ENCODE measurements around the gene FUT4. TPM values are rescaled to one million over a fixed set of nuclear protein-coding genes. Genes with fewer than 3 reads are reported as not detected.
"Not testable (repeated sequence)": the region's sequence is repeated elsewhere in the genome, so short reads cannot be mapped to it uniquely, and the experiment has no call there.

The FUT4 gene
- polyA plus RNA-seq (2014; cell fraction: cytosol; rRNA removed), result 1.3 TPM in 2 replicates
- 0.76 and 1.5 TPM in 2 replicates for polyA plus RNA-seq (2014; cell fraction: nucleus; rRNA removed)

GRCh38 chr11:94543695-94544645 lies at the start of gene FUT4:
FUT4 (plus strand) TSS chr11:94543921; CDS start chr11:94544134, 213 bp downstream.
- DNase-seq (ENCODE audit: low spot score), result peak; percentile 82

- no peak for DNase-seq (ENCODE audit: low spot score)
These were observed 49.5 kb upstream of the FUT4 start for GRCh38 chr11:94494126-94494680.

GRCh38 chr11:94500181-94500580 lies 43.5 kb upstream of the FUT4 start:
- DNase-seq (ENCODE audit: low spot score), result no peak

- DNase-seq (ENCODE audit: low spot score), result no peak
These were observed 42.2 kb upstream of the FUT4 start for GRCh38 chr11:94501522-94501921.

DNA sequence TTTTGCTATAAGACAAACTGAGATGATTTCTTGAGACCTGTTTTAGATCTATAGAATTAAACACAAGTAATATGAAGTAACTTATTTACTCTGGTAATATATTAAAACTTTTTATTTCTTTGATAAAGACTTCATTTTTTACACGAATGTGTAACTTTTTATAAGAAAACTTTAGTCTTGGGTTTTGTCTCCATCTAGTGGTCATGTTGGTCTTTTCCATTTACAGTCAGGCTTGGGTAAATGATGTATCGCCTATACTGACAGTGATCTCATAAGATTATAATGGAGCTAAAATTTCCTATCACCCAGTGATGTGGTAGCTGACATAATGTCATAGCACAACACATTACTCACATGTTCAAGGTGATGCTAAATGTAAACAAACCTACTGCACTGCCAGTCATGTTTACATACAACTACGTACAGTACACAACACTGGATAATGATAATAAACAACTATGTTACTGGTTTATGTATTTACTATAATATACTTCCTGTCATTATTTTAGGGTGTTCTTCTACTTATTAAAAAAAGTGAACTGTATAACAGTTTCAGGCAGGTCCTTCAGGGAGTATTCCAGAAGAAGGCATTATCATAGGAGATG lies 38.9 kb upstream of the FUT4 start:
- peak; percentile 60 for DNase-seq (ENCODE audit: low spot score)

DNA sequence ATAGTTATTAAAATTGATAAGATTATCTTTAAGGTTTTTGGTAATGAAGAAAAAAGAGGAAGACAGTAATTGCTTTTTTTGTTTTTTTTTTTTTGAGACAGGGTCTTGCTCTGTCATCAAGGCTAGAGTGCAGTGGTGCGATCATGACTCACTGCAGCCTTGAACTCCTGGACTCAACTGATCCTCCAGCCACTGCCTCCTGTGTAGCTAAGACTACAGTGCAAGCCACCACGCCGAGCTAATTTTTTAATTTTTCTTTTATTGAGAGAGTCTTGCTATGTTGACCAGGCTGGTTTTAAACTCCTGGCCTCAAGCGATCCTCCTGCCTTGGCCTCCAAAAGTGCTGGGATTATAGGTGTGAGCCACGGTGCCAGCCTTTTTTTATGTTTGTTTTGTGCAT lies 37.2 kb upstream of the FUT4 start:
- not testable (repeated sequence) for DNase-seq (ENCODE audit: low spot score)

GRCh38 chr11:94507485-94507884 lies 36.2 kb upstream of the FUT4 start:
- no peak for DNase-seq (ENCODE audit: low spot score)

GRCh38 chr11:94511932-94512781 lies 31.6 kb upstream of the FUT4 start, which contains the start of gene C11orf97:
C11orf97 (plus strand) TSS chr11:94512461; CDS start chr11:94512529, 68 bp downstream.
- DNase-seq (ENCODE audit: low spot score), result peak; percentile 69

GRCh38 chr11:94513091-94513490 lies 30.6 kb upstream of the FUT4 start:
- DNase-seq (ENCODE audit: low spot score), result no peak

DNA sequence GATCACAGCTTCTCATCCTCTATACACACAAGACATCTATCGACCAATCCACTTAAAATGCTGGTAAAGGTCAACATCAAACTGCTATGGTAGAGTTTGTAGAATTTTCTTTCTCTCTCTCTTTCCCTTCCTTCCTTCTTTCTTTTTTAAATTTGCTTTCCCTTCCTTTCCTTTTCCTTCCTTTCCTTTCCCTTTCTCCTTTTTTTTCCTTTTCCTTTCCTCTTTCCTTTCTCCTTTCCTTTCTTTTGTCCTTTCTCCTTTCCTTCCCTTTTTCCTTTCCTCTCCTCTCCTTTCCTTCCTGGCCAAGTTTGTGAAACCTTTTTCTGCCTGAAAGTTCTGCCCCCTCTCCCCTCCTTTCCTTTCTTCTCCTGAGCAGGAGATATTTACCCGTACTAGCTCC lies 28.3 kb upstream of the FUT4 start:
- DNase-seq (ENCODE audit: low spot score), result no peak

GRCh38 chr11:94516725-94517124 lies 27.0 kb upstream of the FUT4 start:
- DNase-seq (ENCODE audit: low spot score), result no peak

DNA sequence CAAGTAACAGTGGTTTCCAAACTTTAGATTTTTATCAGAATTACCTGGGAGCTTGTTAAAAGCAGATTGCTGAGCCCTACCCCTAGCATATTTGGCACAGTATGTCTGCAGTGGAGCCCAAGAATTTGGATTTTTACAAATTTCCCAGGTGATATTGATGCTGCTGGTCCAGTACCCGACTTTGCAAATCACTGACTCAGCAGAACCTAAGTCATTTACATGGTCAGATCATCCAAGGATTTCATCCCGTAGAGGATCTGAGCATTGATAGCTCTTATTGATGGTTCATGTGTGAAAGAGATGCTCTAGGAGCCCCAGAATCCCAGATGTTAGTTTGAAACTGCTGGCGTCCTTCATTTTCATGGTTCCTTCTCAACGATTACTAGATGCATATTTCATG lies 25.4 kb upstream of the FUT4 start:
- no peak for DNase-seq (ENCODE audit: low spot score)

DNA sequence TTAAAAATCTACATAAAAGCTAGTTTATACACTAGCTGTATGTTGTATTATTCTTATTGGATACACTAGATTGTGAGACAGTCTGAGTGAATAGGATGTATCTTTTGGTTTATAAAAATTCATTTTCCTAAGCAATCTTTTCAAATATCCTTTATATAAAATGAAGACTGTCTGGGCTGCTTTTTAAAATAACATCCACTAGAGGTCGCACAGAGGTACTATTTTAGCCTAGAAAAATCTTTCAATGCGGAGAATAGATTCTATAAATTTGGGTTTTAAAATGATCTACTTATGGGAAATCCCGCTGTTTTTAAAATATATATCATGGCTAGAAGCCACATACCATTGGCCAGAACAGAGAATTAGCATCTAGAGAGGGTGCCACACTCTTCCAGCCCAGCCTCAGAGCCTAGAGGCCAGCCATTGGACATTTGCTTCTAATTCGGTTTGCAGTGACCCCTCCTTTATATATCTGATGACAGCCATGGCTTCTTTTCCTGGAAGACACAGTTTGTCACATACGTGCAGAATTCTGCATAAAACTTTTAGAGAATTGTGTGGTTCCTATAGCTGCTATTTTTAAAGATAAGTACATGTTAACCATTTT lies 24.1 kb upstream of the FUT4 start:
- peak; percentile 31 for DNase-seq (ENCODE audit: low spot score)

DNA sequence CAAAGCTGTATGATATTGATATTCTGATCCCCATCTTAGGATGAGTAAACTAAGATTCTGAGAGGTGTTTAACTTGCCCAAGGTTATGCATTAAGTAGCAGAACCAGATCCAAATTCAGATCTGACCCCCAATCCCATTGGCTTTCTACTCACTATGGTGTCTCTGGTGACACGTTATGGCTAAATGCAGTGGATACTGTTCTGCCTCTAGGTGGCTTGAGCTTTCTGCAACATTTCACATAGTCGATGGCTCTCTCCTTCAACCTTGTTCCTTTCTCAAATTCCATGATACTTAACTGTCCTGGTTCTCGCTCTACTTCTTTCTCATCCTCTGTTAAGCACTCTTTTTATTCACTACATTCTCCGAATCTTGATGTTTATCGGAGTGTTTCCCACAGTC lies 22.0 kb upstream of the FUT4 start:
- DNase-seq (ENCODE audit: low spot score), result peak; percentile 30

DNA sequence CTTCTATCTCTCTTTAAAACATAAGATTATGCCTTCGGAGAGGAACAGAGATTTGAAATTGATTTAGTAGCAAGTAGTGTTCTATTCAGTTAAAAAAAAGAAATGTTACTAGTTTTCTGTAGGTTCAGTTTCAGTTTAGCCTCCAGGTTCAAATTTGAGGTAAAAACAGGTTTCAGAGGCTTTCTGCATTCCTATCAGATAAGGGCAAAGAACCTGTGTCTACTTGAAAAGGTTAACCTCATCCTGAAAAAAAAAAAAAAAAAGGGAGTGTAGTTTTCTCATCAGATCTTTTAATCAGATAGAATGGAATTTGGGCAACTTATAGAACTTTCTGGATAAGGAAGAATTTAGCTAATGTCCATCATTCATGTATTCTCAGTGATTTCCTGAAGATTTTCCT lies 19.4 kb upstream of the FUT4 start:
- no peak for DNase-seq (ENCODE audit: low spot score)

DNA sequence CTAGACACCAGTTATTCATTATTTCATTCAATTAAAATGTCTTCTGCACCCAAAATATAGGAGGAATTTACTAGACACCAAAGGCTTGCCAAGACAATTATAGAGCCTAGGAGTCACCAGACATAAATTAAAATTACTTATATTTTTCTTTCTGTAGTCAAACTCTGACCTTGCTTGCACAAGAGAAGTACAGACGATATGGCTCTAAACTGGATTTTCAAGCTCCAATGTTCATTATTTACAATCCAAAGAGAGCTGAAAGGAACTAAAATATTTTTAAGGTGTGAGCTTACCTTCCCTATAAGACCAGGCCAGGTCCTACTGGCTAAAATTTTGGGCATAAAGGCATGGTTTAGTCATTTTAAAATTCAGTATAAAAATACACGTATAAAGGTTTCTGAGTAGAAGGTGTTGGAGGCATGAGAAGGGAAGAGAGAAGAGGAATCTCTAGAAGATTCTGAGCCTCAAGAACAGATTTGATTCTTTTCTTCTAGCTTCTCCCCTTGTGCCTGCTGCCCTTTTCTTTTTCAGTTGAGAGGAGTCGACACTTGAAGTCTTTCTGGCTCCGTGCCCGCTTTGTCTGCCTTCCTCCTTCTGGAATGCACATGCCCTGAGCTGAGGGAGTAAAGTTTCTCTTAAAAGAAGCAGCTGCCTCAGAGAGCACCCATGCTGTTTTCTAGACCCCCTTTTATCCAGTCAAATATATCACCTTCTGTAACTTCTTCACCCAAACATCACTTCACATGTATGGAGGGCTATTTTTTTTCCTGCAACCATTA lies 18.0 kb upstream of the FUT4 start:
- DNase-seq (ENCODE audit: low spot score), result peak; percentile 37

DNA sequence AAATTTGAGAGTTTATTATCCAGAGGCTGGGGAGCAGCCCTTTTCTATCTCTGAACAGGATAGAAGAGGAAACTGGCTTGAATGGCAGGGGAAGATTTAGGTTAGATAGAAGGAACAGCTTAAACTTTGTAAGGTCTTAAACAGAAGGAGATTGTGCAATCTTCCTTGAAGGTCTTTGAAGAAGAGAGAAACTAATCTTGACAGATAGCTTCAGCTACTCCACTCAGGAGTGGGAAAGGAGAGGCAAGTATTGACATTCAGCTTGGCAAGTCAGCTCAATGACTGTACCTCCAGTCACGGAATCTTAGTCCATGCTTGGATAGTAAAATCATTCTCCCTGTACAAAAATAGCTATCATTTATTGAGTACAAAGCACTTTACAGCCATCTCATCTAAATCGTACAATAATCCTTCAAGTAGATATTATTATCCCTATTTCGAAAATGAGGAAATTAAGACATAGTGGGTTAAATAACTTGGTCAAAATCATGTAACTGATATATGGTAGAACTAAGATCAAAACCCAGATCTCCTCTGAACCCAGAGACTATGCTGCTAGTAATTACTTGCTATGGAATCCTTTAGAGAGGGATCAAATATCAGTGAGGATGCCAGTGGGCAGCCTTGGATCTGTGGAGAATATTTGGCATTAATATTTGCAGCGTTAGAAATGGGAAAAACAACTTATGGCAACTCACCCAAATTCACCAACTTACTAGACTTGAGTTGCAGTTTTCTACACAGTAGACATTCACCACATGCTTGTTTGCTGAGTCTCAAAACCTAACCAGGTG lies 16.9 kb upstream of the FUT4 start:
- no peak for DNase-seq (ENCODE audit: low spot score)

DNA sequence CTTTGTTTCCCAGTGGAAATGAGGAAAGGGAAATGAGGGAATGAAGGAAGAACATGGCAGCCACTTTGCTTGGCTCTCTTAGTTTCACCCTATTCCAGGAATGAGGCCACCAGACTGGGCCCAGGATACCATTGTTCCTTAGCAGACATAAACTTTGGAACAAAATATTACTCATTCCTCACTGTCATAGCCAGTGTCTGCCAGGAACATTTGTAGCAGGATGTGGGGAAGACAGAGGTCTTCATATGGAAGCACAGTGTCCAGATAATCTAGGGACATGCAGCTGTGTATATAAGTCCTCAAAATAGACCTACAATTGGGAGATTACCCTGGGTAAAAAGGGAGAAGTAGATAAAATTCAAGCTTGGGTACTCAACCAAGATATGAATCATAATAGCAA lies 15.2 kb upstream of the FUT4 start:
- DNase-seq (ENCODE audit: low spot score), result no peak

GRCh38 chr11:94532211-94532610 lies 11.5 kb upstream of the FUT4 start:
- DNase-seq (ENCODE audit: low spot score), result no peak
